Mucosa of gallbladder (tissue), 1 donor: Measurements from ENCODE around the gene CCL1. TPM values are rescaled to one million over a fixed set of nuclear protein-coding genes. Genes with fewer than 3 reads are reported as not detected.
"Not testable (repeated sequence)": the region's sequence is repeated elsewhere in the genome, so short reads cannot be mapped to it uniquely, and the experiment has no call there.

ENCODE experiments used
- DNase-seq: peaks from one replicate; pipeline ENCODE4 v3.0.0-alpha.2; 2020; ENCODE audit warnings: low spot score
- total RNA-seq: library from RNA; stranded (reverse); gene quantifications from one replicate; pipeline ENCODE4 v1.2.1, GENCODE V29; 2021
- donor health status: DM: no; HTN: no; CAD: no.

The CCL1 gene
- total RNA-seq, 1 donor from 2014 or later = not detected

- no peak for DNase-seq
Measured at GRCh38 chr17:34360601-34361270, 2.3 kb downstream of the CCL1 start.

DNA sequence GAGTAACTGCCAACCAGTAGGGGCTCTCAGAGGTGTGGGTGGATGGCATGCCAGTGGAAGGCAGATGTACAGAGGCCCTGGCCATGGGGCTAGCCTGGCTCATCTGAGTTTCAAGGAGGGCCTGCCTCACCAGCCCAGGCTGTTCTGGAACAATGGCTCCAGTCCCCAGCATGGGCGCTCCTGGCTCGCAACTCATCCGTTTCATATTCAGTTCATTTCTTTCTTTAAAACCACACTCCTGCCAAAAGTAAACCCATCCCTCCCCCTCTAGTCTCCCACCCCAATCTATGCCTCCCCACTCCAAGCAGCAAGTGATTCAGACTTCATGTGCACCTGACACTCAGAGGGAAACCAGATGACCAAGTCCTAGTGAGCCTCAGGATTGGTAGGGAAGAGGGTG, 4.4 kb downstream of the CCL1 start:
- no peak for DNase-seq

DNA sequence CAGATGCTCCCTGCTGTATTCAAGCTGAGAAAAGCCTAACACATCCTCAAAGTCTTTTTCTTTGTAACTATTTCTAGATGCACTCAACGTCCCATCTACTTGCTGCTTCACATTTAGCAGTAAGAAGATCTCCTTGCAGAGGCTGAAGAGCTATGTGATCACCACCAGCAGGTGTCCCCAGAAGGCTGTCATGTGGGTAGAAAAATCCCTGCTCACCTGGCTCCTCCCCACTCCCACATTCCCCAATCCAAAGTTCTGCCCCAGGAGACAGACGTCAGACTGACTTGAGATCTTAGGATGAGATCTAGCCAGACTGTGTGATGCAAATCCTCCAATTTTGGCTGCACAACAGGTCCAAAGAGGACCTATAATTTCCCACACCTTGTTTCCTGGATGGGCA, 5.6 kb downstream of the CCL1 start:
- no peak for DNase-seq

DNA sequence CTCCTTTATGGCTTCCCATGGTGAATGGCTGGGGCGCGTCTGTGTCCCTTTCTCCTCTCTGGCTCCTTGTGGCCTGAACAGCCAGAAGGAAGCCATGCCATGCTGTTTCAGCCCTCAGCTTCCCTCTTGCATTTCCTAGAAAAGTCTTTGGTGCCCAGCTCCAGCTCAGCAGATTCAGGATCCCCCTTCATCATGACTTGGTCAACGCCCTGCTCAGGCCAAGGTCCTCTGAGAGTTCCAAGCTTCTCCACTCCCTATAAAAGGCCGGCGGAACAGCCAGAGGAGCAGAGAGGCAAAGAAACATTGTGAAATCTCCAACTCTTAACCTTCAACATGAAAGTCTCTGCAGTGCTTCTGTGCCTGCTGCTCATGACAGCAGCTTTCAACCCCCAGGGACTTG, 6.8 kb downstream of the CCL1 start, which contains the start of gene CCL13:
Gene CCL13 (plus strand): TSS at position 287 of the 400 bp plus-strand sequence. CDS start 47 bp downstream, at position 334.
- DNase-seq = no peak

- no peak for DNase-seq
Measured at GRCh38 chr17:34354637-34355036, 8.4 kb downstream of the CCL1 start.

- DNase-seq = no peak
Measured at GRCh38 chr17:34352191-34352590, 10.8 kb downstream of the CCL1 start.

DNA sequence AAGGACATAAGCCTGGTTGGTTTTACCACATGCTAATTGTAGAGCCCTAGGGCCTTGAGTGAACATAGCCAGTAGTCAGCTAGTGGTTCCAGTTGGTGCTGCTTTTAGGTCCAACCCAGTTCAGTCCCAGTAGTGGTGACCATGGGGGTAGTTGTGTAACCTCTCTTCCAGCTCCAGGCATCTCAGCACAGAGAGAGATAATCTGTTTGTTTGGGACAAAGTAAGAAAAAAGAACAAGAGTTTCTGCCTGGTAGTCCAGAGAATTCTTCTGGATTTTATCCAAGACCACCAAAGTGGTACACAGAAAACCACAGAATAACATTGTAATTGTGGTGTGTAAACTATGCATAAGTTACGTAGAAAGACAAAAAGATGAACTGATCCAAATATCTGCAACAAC, 11.9 kb downstream of the CCL1 start:
- peak; percentile 26 for DNase-seq

DNA sequence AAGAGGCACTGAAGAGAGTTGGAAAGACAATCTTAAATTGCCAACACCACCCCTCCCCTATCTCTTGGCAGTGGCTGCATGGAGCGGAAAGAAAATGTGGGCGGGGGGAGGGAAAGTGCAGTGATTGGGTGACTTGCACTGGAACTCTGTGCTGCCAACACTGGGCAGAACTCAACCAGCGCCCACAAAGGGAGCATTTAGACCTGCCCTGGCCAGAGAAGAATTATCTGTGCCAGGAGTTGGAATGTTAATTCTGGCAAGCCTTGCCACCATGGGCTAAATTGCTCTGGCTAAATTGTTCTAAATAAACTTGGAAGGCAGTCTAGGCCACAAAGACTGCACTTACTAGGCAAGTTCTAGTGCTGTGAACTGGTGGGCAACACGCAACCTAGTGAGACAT, 13.3 kb downstream of the CCL1 start:
- DNase-seq = no peak

DNA sequence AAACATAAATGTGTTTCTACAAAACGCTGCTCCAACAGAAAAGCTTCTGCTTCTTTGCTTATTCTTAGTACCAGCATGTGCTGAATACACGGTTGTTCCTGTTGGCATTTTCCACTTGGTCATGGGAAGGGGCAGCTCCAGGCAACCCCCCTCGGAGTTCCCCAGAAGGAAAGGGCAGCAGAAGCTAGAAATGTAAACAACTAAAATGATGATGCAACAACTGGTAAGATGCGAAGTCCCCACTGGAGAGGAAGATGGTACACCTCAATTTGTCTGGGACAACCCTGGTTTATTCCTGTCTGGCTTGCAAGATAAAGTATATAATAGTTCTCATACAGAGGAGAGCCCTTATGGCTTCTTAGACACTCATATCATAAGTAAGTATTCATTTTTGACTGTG, 16.0 kb downstream of the CCL1 start:
- no peak for DNase-seq

DNA sequence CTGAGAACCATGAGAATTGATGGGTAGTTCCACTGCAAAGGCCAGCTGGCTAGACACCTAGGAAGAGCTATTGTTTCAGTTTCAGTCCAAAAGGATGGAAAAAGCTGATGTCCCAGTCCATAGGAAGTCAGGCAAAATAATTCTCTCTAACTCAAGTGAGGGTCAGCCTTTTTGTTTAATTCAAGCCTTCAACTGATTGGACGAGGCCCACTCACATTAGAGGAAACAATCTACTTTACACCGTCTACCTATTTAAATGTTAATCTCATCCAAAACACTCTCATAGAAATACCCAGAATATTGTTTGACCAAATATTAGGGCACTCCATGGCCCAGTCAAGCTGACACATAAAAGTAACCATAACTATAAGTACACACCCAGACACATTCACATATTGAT, 21.1 kb downstream of the CCL1 start:
- no peak for DNase-seq

GRCh38 chr17:34339138-34339770, 23.8 kb downstream of the CCL1 start:
- DNase-seq = no peak

DNA sequence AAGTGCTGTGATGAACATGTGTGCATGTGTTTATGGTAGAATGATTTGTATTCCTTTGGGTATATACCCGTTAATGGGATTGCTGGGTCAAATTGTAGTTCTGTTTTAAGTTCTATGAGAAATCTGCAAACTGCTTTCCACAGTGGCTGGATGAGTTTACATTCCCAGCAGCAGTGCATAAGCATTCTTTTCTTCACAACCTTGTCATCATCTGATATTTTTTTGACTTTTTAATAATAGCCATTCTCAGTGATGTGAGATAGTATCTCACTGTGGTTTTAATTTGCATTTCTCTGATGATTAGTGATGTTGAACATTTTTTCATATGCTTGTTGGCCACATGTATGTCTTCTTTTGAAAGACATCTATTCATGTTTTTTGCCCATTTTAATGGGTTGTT, 25.3 kb downstream of the CCL1 start:
- DNase-seq = no peak

DNA sequence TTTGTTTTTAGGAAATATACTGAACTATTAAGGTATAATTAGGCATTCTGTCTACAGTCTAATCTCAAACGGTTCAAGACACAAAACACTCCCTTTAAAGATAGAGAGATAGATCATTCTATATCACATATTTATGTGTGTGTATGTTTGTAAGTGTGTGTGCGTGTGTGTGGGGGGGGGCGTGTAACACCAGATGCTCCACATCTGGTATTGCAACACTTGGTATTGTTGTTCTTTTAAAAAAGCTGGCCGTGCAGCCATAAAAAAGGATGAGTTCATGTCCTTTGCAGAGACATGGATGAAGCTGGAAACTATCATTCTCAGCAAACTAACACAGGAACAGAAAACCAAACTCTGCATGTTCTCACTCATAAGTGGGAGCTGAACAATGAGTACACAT, 35.5 kb downstream of the CCL1 start:
- DNase-seq = not testable (repeated sequence)

GRCh38 chr17:34321964-34322363, 41.1 kb downstream of the CCL1 start:
- no peak for DNase-seq

DNA sequence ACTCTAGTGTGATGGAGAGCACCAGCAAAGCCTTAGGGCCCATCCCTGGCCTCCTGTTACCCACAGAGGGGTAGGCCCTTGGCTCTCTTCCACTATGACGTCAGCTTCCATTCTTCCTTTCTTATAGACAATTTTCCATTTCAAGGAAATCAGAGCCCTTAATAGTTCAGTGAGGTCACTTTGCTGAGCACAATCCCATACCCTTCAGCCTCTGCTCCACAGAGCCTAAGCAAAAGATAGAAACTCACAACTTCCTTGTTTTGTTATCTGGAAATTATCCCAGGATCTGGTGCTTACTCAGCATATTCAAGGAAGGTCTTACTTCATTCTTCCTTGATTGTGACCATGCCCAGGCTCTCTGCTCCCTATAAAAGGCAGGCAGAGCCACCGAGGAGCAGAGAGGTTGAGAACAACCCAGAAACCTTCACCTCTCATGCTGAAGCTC, 44.0 kb downstream of the CCL1 start, which contains the start of gene CCL8:
Gene CCL8 (plus strand): TSS at position 397 of the 445 bp plus-strand sequence. CDS start 67 bp downstream, outside the sequence.
- DNase-seq = no peak

DNA sequence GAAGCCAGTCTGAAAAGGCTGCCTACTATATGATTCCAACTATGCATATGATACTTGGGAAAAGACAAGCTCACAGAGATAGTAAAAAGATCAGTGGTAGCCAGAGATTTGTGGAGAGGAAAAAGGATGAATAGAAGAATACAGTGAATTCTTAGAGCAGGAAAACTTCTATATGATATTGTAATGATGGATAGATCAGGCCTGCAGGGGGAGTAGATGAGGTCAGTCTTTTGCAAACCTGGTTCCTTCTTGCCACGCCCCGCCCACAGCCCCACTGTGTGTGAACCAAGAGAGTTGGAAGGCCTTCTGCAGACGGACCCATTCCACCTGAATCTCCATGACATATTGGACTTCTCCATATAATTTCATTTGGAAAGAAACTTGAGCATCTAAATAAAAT, 44.6 kb downstream of the CCL1 start:
- no peak for DNase-seq

DNA sequence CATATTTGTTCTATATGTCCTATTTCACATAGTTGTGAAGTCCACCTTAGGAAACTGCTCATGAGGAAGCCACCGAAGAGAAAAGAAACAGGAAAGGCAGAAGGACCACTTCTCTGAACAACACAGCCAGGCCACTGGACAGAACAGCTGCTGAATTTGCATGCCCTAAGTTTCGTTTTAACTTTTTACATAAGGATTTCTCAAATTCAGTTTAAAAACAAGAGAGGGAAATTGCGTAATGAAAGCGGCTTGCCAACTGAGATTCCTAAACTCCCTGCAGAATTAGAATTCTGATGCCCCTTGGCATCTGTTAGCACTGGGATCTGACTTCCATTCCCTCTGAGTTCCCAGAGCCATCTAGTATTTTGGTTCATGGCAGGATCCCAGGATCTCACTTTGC, 48.8 kb downstream of the CCL1 start:
- peak; percentile 30 for DNase-seq

DNA sequence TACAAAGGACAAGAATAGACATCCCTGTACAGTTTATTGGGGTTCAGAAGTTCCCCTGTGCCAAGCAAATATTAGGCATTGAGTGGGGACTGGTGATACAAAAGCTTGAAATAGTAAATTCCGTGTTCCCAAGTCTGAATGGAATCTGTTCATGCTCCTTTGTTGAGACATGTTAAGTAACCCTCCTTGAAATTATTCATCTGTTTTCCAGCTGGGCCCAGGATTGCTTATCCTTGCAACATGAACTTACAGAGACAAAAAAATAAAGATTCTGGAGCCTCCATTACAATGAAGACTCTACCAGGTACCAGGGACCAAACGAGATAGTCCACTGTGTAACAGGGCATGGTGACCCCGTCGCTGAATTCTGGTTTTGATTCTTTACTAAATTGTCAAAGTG, 49.9 kb downstream of the CCL1 start:
- no peak for DNase-seq

DNA sequence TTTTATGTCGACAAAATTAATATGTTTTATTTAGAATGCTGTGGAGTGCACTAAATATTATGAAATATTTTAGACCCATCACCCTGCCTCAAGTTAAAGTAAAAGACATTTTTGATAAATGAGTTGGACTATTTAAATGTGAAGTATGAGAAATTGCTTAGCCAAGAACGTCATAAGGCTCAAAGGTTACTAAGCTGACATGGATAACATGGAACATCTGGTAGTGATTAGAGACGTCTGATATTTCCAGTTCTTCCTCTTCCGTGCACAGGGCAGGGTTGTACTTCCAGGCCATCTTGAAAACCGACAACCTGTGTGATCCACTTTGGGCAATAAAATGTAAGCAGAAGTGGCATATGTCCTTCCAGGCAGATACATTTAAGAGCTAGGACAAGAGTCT, 51.0 kb downstream of the CCL1 start:
- no peak for DNase-seq

DNA sequence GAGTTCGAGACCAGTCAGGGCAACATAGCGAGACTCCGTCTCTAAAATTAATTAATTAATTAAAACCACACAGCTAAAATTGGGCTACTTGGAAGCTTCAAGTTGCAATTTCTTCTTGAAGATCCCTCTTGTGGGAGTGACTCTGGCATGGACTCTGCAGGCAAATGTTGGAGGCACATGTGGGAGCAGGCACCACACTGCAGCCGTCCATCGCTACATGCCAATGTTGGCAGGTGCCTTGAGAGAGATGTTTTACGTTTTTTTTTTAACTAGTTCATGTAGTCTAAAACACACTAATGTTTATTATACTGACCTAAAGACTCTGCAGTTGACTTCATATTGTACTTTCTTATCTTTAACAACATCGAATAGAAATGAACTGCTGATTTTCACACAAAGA, 51.7 kb downstream of the CCL1 start:
- DNase-seq = no peak
